Kidney (tissue), 14 donors: Measurements from ENCODE around the gene TPO. TPM values are rescaled to one million over a fixed set of nuclear protein-coding genes. Genes with fewer than 3 reads are reported as not detected.

Experiments used
- DNase-seq, 5 donors: peaks; one replicate each; pipeline ENCODE4 v3.0.0-alpha.2; 2013 to 2020
- FAIRE-seq: peaks from 2 replicates; lab custom pipeline; 2012; peaks lifted over from hg19 to GRCh38; lab: Jason Lieb, UNC
- H3K27ac ChIP-seq, 2 donors: one replicate each; pipeline ENCODE4 v1.7.0; 2013; ENCODE audit warnings: low read depth in 2 of 2, low read length in 2 of 2, inconsistent platforms in 1 of 2
- H3K27me3 ChIP-seq: one replicate; pipeline ENCODE4 v1.7.1; 2013; ENCODE audit warnings: low read length, inconsistent platforms; ENCODE audit not compliant: control insufficient read depth, insufficient read depth
- H3K36me3 ChIP-seq, 3 donors: one replicate each; pipeline versions ENCODE4 v1.7.0 to v1.7.1; 2013; ENCODE audit warnings: low read length in 3 of 3, control low read depth in 1 of 3, inconsistent platforms in 1 of 3; ENCODE audit not compliant: insufficient read depth in 3 of 3, control insufficient read depth in 2 of 3
- H3K4me1 ChIP-seq, 3 donors: one replicate each; pipeline versions ENCODE4 v1.7.0 to v1.7.1; 2013; ENCODE audit warnings: low read length in 3 of 3, inconsistent platforms in 1 of 3, low read depth in 1 of 3; ENCODE audit not compliant: control insufficient read depth in 2 of 3, insufficient read depth in 2 of 3
- H3K4me3 ChIP-seq, 3 donors: one replicate each; pipeline versions ENCODE4 v1.7.0 to v1.8.1; 2013; ENCODE audit warnings: low read length in 3 of 3, control low read depth in 1 of 3, inconsistent platforms in 1 of 3
- H3K9ac ChIP-seq, 3 donors: one replicate each; pipeline versions ENCODE4 v1.7.0 to v1.7.1; 2013; ENCODE audit warnings: low read length in 3 of 3, control low read depth in 1 of 3, inconsistent platforms in 1 of 3
- H3K9me3 ChIP-seq, 3 donors: one replicate each; pipeline versions ENCODE4 v1.7.0 to v1.7.1; 2013; ENCODE audit warnings: low read length in 3 of 3, control low read depth in 1 of 3, inconsistent platforms in 1 of 3; ENCODE audit not compliant: control insufficient read depth in 2 of 3, insufficient read depth in 1 of 3
- CTCF ChIP-seq: IDR thresholded peaks from 3 replicates; pipeline ENCODE4 v1.5.1; 2012; ENCODE audit warnings: mild to moderate bottlenecking, moderate library complexity, borderline replicate concordance; ENCODE audit not compliant: insufficient read depth; ENCODE audit errors: extremely low read depth
- intact Hi-C: fragments of 100-400 bp; cut with DNase I; formaldehyde crosslinking; loops from one replicate; pipeline ENCODE4 v1.11.1; 2022
- polyA plus RNA-seq: library from polyadenylated mRNA; stranded (reverse); fragments of 350-450 nt; fragmentation: Illumina TruSeq; extraction: RNeasy Lipid Tissue Mini Kit (QIAGEN cat#74804); gene quantifications from one replicate; pipeline ENCODE4 v1.2.3, GENCODE V29; 2014; ENCODE audit warnings: low read depth, low replicate concordance; ENCODE audit not compliant: insufficient read depth
- total RNA-seq: library from RNA; stranded (reverse); fragmentation: NEBNext Ultra II Directional; extraction: Animal tissue kit (Norgen Biotek cat#: 25700); gene quantifications from one replicate; pipeline ENCODE4 v1.2.1, GENCODE V29; 2021
- donor health status: control.
- donor health status: control.
- donor health status: control.
- donor health status: control.
- donor health status: control.
- donor health status: DM: yes; HTN: yes; CAD: no.
- donor health status: Normal renal cell carcinoma (clear cell type).

Gene TPO
- total and polyA plus RNA-seq, 2 donors from 2014 or later: not detected

DNA sequence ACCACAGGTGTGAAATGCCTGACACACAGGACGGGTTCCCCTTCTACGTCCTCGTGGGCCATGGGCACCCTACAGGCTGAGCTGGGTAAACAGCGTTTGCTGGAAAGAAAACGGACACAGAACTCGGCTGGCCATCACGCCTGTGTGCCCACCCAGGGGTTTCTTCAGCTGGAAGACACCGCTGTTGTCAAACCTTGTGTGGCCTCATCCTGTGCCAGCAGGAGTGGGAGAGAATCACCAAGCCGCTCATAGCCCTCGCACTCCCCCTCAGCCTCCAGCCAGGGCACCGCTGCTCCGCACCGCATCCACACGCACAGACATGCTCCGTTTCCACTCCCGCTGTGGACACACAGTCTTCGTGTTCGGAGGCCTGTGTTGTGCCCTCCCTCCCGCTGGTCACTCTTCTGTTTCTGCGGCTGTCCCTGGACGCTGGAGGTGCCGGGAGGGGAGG lies 169.7 kb downstream of the TPO start:
- Histone ChIP-seq H3K9ac (no peak overlapping the region), H3K4me1 (no peaks in the 10 kb centered on the region), H3K36me3 (no peaks in the 10 kb centered on the region), H3K27me3 (no peaks in the 10 kb centered on the region), H3K27ac (no peak overlapping the region), H3K4me3 (no peak overlapping the region), H3K9me3 (no peaks in the 10 kb centered on the region)
- FAIRE-seq: no peak
- TF ChIP-seq CTCF: no peak
- peak in 1 of 5 donors; percentile 45 for DNase-seq
- intact Hi-C loops: no loop called here

DNA sequence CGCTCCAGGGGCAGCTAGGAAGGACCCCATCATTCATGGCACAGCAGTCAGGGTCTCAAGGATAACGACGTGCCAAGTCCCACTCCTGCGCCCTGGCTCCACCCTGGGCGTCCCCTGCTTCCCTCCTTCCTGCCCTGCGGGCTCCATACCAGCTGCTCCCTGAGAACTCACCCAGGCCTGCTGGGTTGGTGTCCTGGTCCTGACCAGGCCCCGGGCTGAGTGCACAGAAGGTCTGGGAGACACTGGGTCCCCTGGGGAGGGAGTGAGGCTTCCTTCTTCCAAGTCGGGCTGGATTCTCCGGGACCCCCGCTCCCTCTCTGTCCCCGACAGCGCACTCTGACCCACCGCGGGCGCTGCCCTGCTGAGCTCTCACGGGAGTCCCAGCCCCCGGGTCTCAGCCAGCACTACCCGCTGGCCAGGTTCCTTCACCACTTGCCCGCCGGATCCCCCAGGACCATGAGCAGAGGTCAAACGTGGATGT lies 170.8 kb downstream of the TPO start:
- Histone ChIP-seq H3K9ac (no peak overlapping the region), H3K9me3 (no peaks in the 10 kb centered on the region), H3K27me3 (no peaks in the 10 kb centered on the region), H3K4me3 (no peak overlapping the region), H3K36me3 (no peaks in the 10 kb centered on the region), H3K27ac (no peak overlapping the region), H3K4me1 (peaks cover 0 to 2% (median 0%) of the 10 kb centered on the region in 3 donors)
- intact Hi-C loops: no loop called here
- peak in 1 of 5 donors; percentile 69 for DNase-seq
- FAIRE-seq: no peak
- TF ChIP-seq CTCF: no peak

- no peaks in the 10 kb centered on the region for H3K27me3 ChIP-seq
- no peak overlapping the region for H3K9ac ChIP-seq
- intact Hi-C loops: no loop called here
- peaks cover 0 to 3% (median 0%) of the 10 kb centered on the region in 3 donors for H3K4me1 ChIP-seq
- no peaks in the 10 kb centered on the region for H3K36me3 ChIP-seq
- H3K27ac ChIP-seq: no peak overlapping the region
- H3K9me3 ChIP-seq: no peaks in the 10 kb centered on the region
- FAIRE-seq: no peak
- no peak for TF ChIP-seq CTCF
- no peak for DNase-seq
- no peak overlapping the region for H3K4me3 ChIP-seq
Measured at GRCh38 chr2:1584691-1585485, 171.6 kb downstream of the TPO start.
